Breast epithelium (tissue), 3 donors: Measurements from ENCODE around the gene LMX1A.

Experiments
- POLR2A ChIP-seq: fragments of 450-650 bp; IDR thresholded peaks from one replicate; pipeline ENCODE4 v1.6.1; 2016; ENCODE audit warnings: antibody characterized with exemption, mild to moderate bottlenecking, moderate library complexity
- POLR2AphosphoS5 ChIP-seq, 3 donors: sonication (generic); formaldehyde crosslinking; IDR thresholded peaks; one replicate each; pipeline ENCODE4 v1.6.1; 2017; ENCODE audit warnings: antibody characterized with exemption in 3 of 3

DNA sequence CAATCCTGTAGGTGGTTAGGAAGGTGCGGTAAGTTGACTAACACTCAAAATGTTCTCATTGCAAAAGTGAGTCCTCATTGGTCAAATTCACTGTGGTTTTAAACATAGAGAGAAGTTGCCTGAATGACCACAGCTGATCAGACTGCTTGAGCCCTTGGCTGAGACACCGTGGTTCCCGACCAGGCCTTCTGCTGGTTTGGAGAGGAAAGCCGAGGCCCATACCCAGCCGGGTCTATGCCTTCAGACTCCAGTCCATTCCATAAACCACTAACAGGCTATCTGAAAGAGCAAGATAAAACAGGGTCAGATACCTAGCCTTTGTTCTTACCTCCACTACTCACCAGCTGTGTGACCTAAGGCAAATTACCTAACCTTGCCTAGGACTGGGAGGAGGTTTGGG lies 133.9 kb downstream of the LMX1A start:
- TF ChIP-seq POLR2A = no peak
- TF ChIP-seq POLR2AphosphoS5 (IDR thresholded peaks at IDR 0.05) = no peak
